H1 (cell line): ENCODE results near the gene AP1S1. TPM values are rescaled to one million over a fixed set of nuclear protein-coding genes. Genes with fewer than 3 reads are reported as not detected.

Experiments
- CTCF ChIA-PET: fragments of 300-600 bp; sonication (Branson Sonifier 250); formaldehyde crosslinking; loops from one replicate; lab custom pipeline; 2021; ENCODE audit not compliant: partially characterized antibody; lab: Charles Lee
- POLR2A ChIA-PET: fragments of 300-600 bp; sonication (Branson Sonifier 250); formaldehyde crosslinking; loops from one replicate; lab custom pipeline; 2021; ENCODE audit warnings: inconsistent platforms; ENCODE audit not compliant: partially characterized antibody; lab: Charles Lee
- DNase-seq, 2 experiments: peaks; one replicate each; pipeline versions ENCODE4 v3.0.0 to v3.0.0-alpha.2; 2010 to 2022; ENCODE audit warnings: low spot score in 2 of 2, low read depth in 1 of 2, mixed read lengths in 1 of 2
- FAIRE-seq: peaks from 2 replicates; lab custom pipeline; 2011; peaks lifted over from hg19 to GRCh38; lab: Jason Lieb, UNC
- H2AFZ ChIP-seq: 2 replicates; pipeline ENCODE4 v1.8.1; 2012; ENCODE audit warnings: low read length, inconsistent platforms
- H2AK5ac ChIP-seq: 2 replicates; pipeline ENCODE4 v1.6.1; 2013; ENCODE audit warnings: low read depth, low read length
- H2BK120ac ChIP-seq: replicated peaks from 2 replicates; pipeline ENCODE3; 2013; ENCODE audit warnings: low read depth, low read length, inconsistent platforms
- H2BK12ac ChIP-seq: 2 replicates; pipeline ENCODE4 v1.6.1; 2013; ENCODE audit warnings: low read depth, low read length
- H2BK15ac ChIP-seq: 2 replicates; pipeline ENCODE4 v1.6.1; 2013; ENCODE audit warnings: low read length
- H2BK20ac ChIP-seq: 2 replicates; pipeline ENCODE4 v1.6.1; 2013; ENCODE audit warnings: low read length
- H2BK5ac ChIP-seq: 2 replicates; pipeline ENCODE4 v1.6.1; 2013; ENCODE audit warnings: low read depth, low read length
- H3K14ac ChIP-seq: 2 replicates; pipeline ENCODE4 v1.6.1; 2013; ENCODE audit warnings: inconsistent platforms; ENCODE audit not compliant: insufficient read length
- H3K18ac ChIP-seq: 2 replicates; pipeline ENCODE4 v1.6.1; 2013; ENCODE audit warnings: low read length; ENCODE audit errors: extremely low read depth
- H3K23ac ChIP-seq: 2 replicates; pipeline ENCODE4 v1.6.1; 2013; ENCODE audit warnings: inconsistent platforms; ENCODE audit not compliant: insufficient read length
- H3K23me2 ChIP-seq: 2 replicates; pipeline ENCODE4 v1.6.1; 2013; ENCODE audit warnings: low read depth, low read length
- H3K27ac ChIP-seq: 2 replicates; pipeline ENCODE4 v1.6.1; 2011; ENCODE audit warnings: low read depth, low read length, inconsistent platforms
- H3K27me3 ChIP-seq, 4 experiments: replicated peaks in 1 of 4; 1 replicate in 1 of 4; 2 replicates in 3 of 4; pipeline versions ENCODE4 v1.6.1 to v1.8.1; 2011 to 2013; ENCODE audit warnings: low read length in 3 of 4, mild to moderate bottlenecking in 3 of 4, inconsistent platforms in 2 of 4, mixed read lengths in 2 of 4, moderate library complexity in 1 of 4; ENCODE audit not compliant: control insufficient read depth in 3 of 4, insufficient read depth in 3 of 4; ENCODE audit errors: extremely low read depth in 1 of 4
- H3K36me3 ChIP-seq, 4 experiments: 2 replicates each; pipeline versions ENCODE4 v1.6.1 to v1.8.1; 2011 to 2013; ENCODE audit warnings: mild to moderate bottlenecking in 4 of 4, low read length in 3 of 4, moderate library complexity in 2 of 4, control low read depth in 1 of 4, inconsistent platforms in 1 of 4; ENCODE audit not compliant: insufficient read depth in 4 of 4, control insufficient read depth in 2 of 4
- H3K4ac ChIP-seq: replicated peaks from 2 replicates; pipeline ENCODE3; 2013; ENCODE audit warnings: low read length, low read depth, mixed read lengths, inconsistent platforms; ENCODE audit not compliant: insufficient read length
- H3K4me1 ChIP-seq, 4 experiments: replicated peaks in 1 of 4; 1 replicate in 1 of 4; 2 replicates in 3 of 4; pipeline versions ENCODE4 v1.6.1 to v1.8.1; 2011 to 2013; ENCODE audit warnings: low read length in 3 of 4, inconsistent platforms in 2 of 4, mixed read lengths in 1 of 4; ENCODE audit not compliant: insufficient read depth in 4 of 4, control insufficient read depth in 3 of 4
- H3K4me2 ChIP-seq, 2 experiments: 2 replicates each; pipeline versions ENCODE4 v1.6.1 to v1.8.1; 2011 to 2013; ENCODE audit warnings: low read depth in 2 of 2, low read length in 2 of 2, control low read depth in 1 of 2, inconsistent platforms in 1 of 2, mild to moderate bottlenecking in 1 of 2; ENCODE audit not compliant: insufficient read depth in 1 of 2
- H3K4me3 ChIP-seq, 4 experiments: fragments of 200-600, 300-600 bp in 1 of 4; sonication (generic), shearing (Covaris generic), sonication (Bioruptor Twin) in 1 of 4; 2 replicates each; pipeline versions ENCODE4 v1.5.1 to v1.8.1; 2011 to 2016; ENCODE audit warnings: low read length in 4 of 4, low read depth in 3 of 4, control low read depth in 2 of 4, inconsistent platforms in 2 of 4, mild to moderate bottlenecking in 2 of 4, mixed read lengths in 1 of 4, moderate library complexity in 1 of 4; ENCODE audit not compliant: insufficient read depth in 2 of 4; ENCODE audit errors: extremely low read depth in 1 of 4
- H3K56ac ChIP-seq: replicated peaks from 2 replicates; pipeline ENCODE3; 2013; ENCODE audit warnings: low read depth, mild to moderate bottlenecking, mixed read lengths, low read length, inconsistent platforms; ENCODE audit not compliant: insufficient read length
- H3K79me1 ChIP-seq: 2 replicates; pipeline ENCODE4 v1.6.1; 2013; ENCODE audit warnings: low read depth, low read length, control low read depth
- H3K79me2 ChIP-seq, 2 experiments: 2 replicates each; pipeline versions ENCODE4 v1.6.1 to v1.8.1; 2012 to 2013; ENCODE audit warnings: low read length in 2 of 2, mild to moderate bottlenecking in 2 of 2, inconsistent platforms in 1 of 2; ENCODE audit not compliant: insufficient read depth in 2 of 2, control insufficient read depth in 1 of 2
- H3K9ac ChIP-seq, 4 experiments: replicated peaks in 1 of 4; 1 replicate in 1 of 4; 2 replicates in 3 of 4; pipeline versions ENCODE4 v1.6.1 to v1.8.1; 2011 to 2013; ENCODE audit warnings: low read depth in 3 of 4, low read length in 3 of 4, control low read depth in 2 of 4, mild to moderate bottlenecking in 2 of 4, moderate library complexity in 2 of 4, inconsistent platforms in 1 of 4; ENCODE audit errors: extremely low read depth in 1 of 4
- H3K9me3 ChIP-seq, 2 experiments: 2 replicates each; pipeline versions ENCODE4 v1.6.1 to v1.8.1; 2012 to 2013; ENCODE audit warnings: mild to moderate bottlenecking in 2 of 2, moderate library complexity in 2 of 2, control low read depth in 1 of 2, inconsistent platforms in 1 of 2, low read depth in 1 of 2, low read length in 1 of 2, mixed read lengths in 1 of 2; ENCODE audit not compliant: insufficient read depth in 2 of 2
- H4K20me1 ChIP-seq, 2 experiments: replicated peaks in 1 of 2; 2 replicates each; pipeline versions ENCODE3 to v1.8.1; 2011 to 2013; ENCODE audit warnings: inconsistent platforms in 2 of 2, low read length in 2 of 2, mild to moderate bottlenecking in 1 of 2; ENCODE audit not compliant: insufficient read depth in 2 of 2, control insufficient read depth in 1 of 2
- H4K5ac ChIP-seq: 2 replicates; pipeline ENCODE4 v1.6.1; 2013; ENCODE audit warnings: low read length, low read depth, mixed read lengths, inconsistent platforms; ENCODE audit not compliant: insufficient read length
- H4K8ac ChIP-seq: 2 replicates; pipeline ENCODE4 v1.8.0; 2013; ENCODE audit warnings: mild to moderate bottlenecking, moderate library complexity, low read length, inconsistent platforms; ENCODE audit not compliant: insufficient read depth; ENCODE audit errors: extremely low read depth
- H4K91ac ChIP-seq: replicated peaks from 2 replicates; pipeline ENCODE3; 2013; ENCODE audit warnings: low read length, mixed read lengths, inconsistent platforms; ENCODE audit not compliant: insufficient read length
- EZH2 ChIP-seq: fragments of 200-600 bp; sonication (generic); IDR thresholded peaks from 2 replicates; pipeline ENCODE4 v1.7.1; 2012; ENCODE audit warnings: low read depth, mild to moderate bottlenecking, moderate library complexity, low read length, inconsistent platforms; ENCODE audit not compliant: severe bottlenecking
- GTF2F1 ChIP-seq: IDR thresholded peaks from 2 replicates; pipeline ENCODE4 v1.6.1; 2012; ENCODE audit warnings: low read depth, low read length, improper control_type of control experiment, borderline replicate concordance
- HDAC6 ChIP-seq: IDR thresholded peaks from one replicate; pipeline ENCODE4 v1.7.1; 2012; ENCODE audit warnings: low read depth, mild to moderate bottlenecking, inconsistent platforms, low read length, moderate library complexity
- JUND ChIP-seq: IDR thresholded peaks from 2 replicates; pipeline ENCODE4 v1.6.1; 2011; ENCODE audit warnings: mild to moderate bottlenecking, improper control_type of control experiment, low read length
- POLR2AphosphoS5 ChIP-seq: IDR thresholded peaks from 2 replicates; pipeline ENCODE4 v1.6.1; 2011; ENCODE audit warnings: low read depth, low read length
- RBBP5 ChIP-seq: IDR thresholded peaks from 2 replicates; pipeline ENCODE4 v1.7.1; 2012; ENCODE audit warnings: low read depth, mild to moderate bottlenecking, inconsistent platforms, low read length, moderate library complexity, borderline replicate concordance
- SIRT6 ChIP-seq: IDR thresholded peaks from one replicate; pipeline ENCODE4 v1.7.1; 2012; ENCODE audit warnings: low read length, inconsistent platforms
- SP1 ChIP-seq: IDR thresholded peaks from 2 replicates; pipeline ENCODE4 v1.6.1; 2011; ENCODE audit warnings: low read depth, low read length
- SUZ12 ChIP-seq: fragments of 200-600 bp; sonication (generic); IDR thresholded peaks from 2 replicates; pipeline ENCODE4 v1.6.1; 2012; ENCODE audit warnings: mild to moderate bottlenecking, inconsistent platforms, low read length, moderate library complexity, mixed read lengths
- WGBS, 2 experiments: shearing (Covaris generic) in 1 of 2; methylation state at CpG; one replicate each; pipeline versions ENCODE4 v1.1.6 to v1.1.7; 2013 to 2015; ENCODE audit warnings: low lambda C conversion rate in 2 of 2, mixed read lengths in 2 of 2, inconsistent platforms in 1 of 2, low coverage in 1 of 2, missing lambda C conversion rate in 1 of 2; ENCODE audit not compliant: insufficient replicate concordance in 2 of 2, insufficient coverage in 1 of 2, insufficient read length in 1 of 2; ENCODE audit errors: extremely low coverage in 1 of 2, missing lambda C conversion rate in 1 of 2; 5-methylcytosine and 5-hydroxymethylcytosine counted together
- polyA plus RNA-seq, 7 experiments: library from polyadenylated mRNA; depleted of rRNA in 3 of 7; stranded (reverse) in 5 of 7; unstranded in 2 of 7; fragments of >200 nt in 5 of 7; fragments of 200-250 nt in 2 of 7; gene quantifications; 1 replicate in 5 of 7; 2 replicates in 1 of 7; 4 replicates in 1 of 7; pipeline versions ENCODE4 v1.2.1 to v1.2.3, GENCODE V29; 2011 to 2013; ENCODE audit warnings: missing spikeins in 2 of 7, mixed read lengths in 2 of 7
- total RNA-seq: library from RNA; stranded (reverse); fragmentation: NEBNext Ultra II Directional; extraction: Animal tissue kit (Norgen Biotek cat#: 25700); gene quantifications from 2 replicates; pipeline ENCODE4 v1.2.1, GENCODE V29; 2021
- TF ChIP-seq, protein P1 (sequence below): IDR thresholded peaks from 2 replicates; pipeline ENCODE4 v1.6.1; 2011; ENCODE audit warnings: low read length, improper control_type of control experiment

Gene AP1S1
- total and polyA plus RNA-seq, 2 of the 8 experiments (the other 6 are each of a cell fraction or from before 2014, with no cell fraction given), result 56.1 to 59.3 TPM

DNA sequence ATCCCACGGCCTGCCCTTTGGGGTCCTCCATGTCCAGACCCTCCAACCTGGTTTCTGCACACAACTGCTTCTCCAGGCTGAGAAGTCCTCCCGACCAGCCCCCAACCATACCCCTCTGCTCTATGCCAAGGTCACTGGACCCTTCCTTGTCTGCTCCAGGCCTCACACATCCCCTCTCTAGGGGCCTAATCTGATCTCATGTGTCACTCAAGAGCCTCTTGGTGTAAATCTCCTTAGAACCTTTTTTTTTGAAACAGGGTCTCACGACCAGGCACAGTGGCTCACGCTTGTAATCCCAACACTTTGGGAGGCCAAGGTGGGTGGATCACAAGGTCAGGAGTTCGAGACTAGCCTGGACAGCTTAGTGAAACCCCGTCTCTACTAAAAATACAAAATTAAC lies 44.9 kb upstream of the AP1S1 start:
- H3K56ac ChIP-seq, result no peak overlapping the region
- no peak overlapping the region for H3K23ac ChIP-seq
- no peak overlapping the region for H3K4me3 ChIP-seq
- no peaks in the 10 kb centered on the region for H3K79me1 ChIP-seq
- no peaks in the 10 kb centered on the region for H3K79me2 ChIP-seq
- peak overlapping the region; percentile 63; the same call in 1 of the 2 replicates for H2BK12ac ChIP-seq
- H3K27me3 ChIP-seq, result no peaks in the 10 kb centered on the region
- peaks cover 0 to 7% (median 0%) of the 10 kb centered on the region in 4 experiments; a peak in 1 of 7 replicates for H3K4me1 ChIP-seq
- H3K18ac ChIP-seq, result no peak overlapping the region
- no peak overlapping the region for H2AK5ac ChIP-seq
- H3K23me2 ChIP-seq, result no peaks in the 10 kb centered on the region
- peak overlapping the region; percentile 28; the same call in 1 of the 2 replicates for H4K8ac ChIP-seq
- no peak for DNase-seq
- 0 out of 2 replicates have a peak overlapping the region, but pooled peaks have one; percentile 35 for H2BK5ac ChIP-seq
- H4K20me1 ChIP-seq, result no peaks in the 10 kb centered on the region
- H3K9me3 ChIP-seq, result no peaks in the 10 kb centered on the region
- POLR2A ChIA-PET, result interaction anchor here (0.7 to 2.2 kb wide), 4 partner anchors 10 to 57 kb away, joined by 3 to 5 read pairs (median 3); partner anchors contain the start of gene TRIM56
- H2AFZ ChIP-seq, result no peak overlapping the region
- CTCF ChIA-PET, result interaction anchor here (0.5 to 3.0 kb wide), 7 partner anchors 8 to 135 kb away, joined by 3 to 22 read pairs (median 4); no protein-coding TSS in a partner anchor
- H2BK120ac ChIP-seq, result no peak overlapping the region
- H3K14ac ChIP-seq, result no peak overlapping the region
- H3K36me3 ChIP-seq, result no peaks in the 10 kb centered on the region
- no peak overlapping the region for H4K5ac ChIP-seq
- H3K27ac ChIP-seq, result no peak overlapping the region
- H3K4me2 ChIP-seq, result no peak overlapping the region
- 86% methylated on average over 6 of the region's 6 CpGs; no CpG with 5 or more reads in 1 of the 2 experiments for WGBS, 2 experiments
- FAIRE-seq, result no peak
- no peak overlapping the region for H3K9ac ChIP-seq
- H2BK15ac ChIP-seq, result no peak overlapping the region
- H4K91ac ChIP-seq, result no peak overlapping the region
- no peak overlapping the region for H3K4ac ChIP-seq
- H2BK20ac ChIP-seq, result 0 out of 2 replicates have a peak overlapping the region, but pooled peaks have one; percentile 10
- TF ChIP-seq SIRT6, result no peak
- TF ChIP-seq POLR2AphosphoS5, result no peak
- TF ChIP-seq HDAC6, result no peak
- TF ChIP-seq SUZ12, result no peak
- no peak for TF ChIP-seq GTF2F1
- no peak for TF ChIP-seq EZH2
- no peak for TF ChIP-seq JUND
- TF ChIP-seq SP1, result no peak
- TF ChIP-seq, protein P1, sequence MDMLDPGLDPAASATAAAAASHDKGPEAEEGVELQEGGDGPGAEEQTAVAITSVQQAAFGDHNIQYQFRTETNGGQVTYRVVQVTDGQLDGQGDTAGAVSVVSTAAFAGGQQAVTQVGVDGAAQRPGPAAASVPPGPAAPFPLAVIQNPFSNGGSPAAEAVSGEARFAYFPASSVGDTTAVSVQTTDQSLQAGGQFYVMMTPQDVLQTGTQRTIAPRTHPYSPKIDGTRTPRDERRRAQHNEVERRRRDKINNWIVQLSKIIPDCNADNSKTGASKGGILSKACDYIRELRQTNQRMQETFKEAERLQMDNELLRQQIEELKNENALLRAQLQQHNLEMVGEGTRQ, result no peak
- no peak for TF ChIP-seq RBBP5
